Lower leg skin (tissue), 3 donors: ENCODE measurements around the gene EIF5AL1.

Source experiments
- POLR2A ChIP-seq, 2 donors: fragments of 450-650 bp; IDR thresholded peaks; one replicate each; pipeline ENCODE4 v1.6.1; 2016 to 2017; ENCODE audit warnings: antibody characterized with exemption in 2 of 2, mild to moderate bottlenecking in 1 of 2, moderate library complexity in 1 of 2
- TF ChIP-seq, protein P1 (sequence below), 3 donors: fragments of 450-650 bp; IDR thresholded peaks; one replicate each; pipeline ENCODE4 v1.5.1; 2016; ENCODE audit warnings: antibody characterized with exemption in 3 of 3, mild to moderate bottlenecking in 3 of 3, moderate library complexity in 2 of 3

DNA sequence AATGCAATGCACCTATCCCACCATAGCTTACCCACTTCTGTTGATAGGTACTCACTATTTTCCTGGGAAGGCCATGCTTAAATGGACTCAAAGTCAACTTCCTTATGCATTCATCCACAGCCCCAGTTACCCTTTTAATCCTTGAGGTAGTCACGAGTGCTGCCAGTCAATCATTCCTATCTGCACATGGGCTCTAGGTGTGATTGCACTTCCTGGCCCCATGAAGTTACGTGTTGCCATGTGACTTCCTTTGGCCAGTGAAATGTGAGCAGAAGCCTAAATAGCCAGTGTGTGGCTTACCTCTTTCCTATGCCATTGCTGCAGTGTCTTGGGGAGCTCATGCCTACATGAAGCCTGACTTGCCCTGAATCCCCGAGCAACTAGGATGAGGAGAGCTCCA is 23.5 kb upstream of the EIF5AL1 start:
- TF ChIP-seq, protein P1, sequence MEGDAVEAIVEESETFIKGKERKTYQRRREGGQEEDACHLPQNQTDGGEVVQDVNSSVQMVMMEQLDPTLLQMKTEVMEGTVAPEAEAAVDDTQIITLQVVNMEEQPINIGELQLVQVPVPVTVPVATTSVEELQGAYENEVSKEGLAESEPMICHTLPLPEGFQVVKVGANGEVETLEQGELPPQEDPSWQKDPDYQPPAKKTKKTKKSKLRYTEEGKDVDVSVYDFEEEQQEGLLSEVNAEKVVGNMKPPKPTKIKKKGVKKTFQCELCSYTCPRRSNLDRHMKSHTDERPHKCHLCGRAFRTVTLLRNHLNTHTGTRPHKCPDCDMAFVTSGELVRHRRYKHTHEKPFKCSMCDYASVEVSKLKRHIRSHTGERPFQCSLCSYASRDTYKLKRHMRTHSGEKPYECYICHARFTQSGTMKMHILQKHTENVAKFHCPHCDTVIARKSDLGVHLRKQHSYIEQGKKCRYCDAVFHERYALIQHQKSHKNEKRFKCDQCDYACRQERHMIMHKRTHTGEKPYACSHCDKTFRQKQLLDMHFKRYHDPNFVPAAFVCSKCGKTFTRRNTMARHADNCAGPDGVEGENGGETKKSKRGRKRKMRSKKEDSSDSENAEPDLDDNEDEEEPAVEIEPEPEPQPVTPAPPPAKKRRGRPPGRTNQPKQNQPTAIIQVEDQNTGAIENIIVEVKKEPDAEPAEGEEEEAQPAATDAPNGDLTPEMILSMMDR (IDR thresholded peaks at IDR 0.05), result no peak
- no peak for TF ChIP-seq POLR2A (IDR thresholded peaks at IDR 0.05)
